Muscle layer of colon (tissue), 2 donors: Measurements from ENCODE around the gene NACC2.
"Not testable (repeated sequence)": the region's sequence is repeated elsewhere in the genome, so short reads cannot be mapped to it uniquely, and the experiment has no call there.

Source experiments
- H3K27ac ChIP-seq: one replicate; pipeline ENCODE4 v1.7.0; 2013; ENCODE audit warnings: low read depth, mild to moderate bottlenecking, low read length, moderate library complexity
- H3K27me3 ChIP-seq, 2 donors: one replicate each; pipeline ENCODE4 v1.7.0; 2013; ENCODE audit warnings: low read length in 2 of 2, mild to moderate bottlenecking in 2 of 2; ENCODE audit not compliant: insufficient read depth in 2 of 2, control insufficient read depth in 1 of 2
- H3K36me3 ChIP-seq: one replicate; pipeline ENCODE4 v1.7.0; 2013; ENCODE audit warnings: mild to moderate bottlenecking, low read length; ENCODE audit not compliant: insufficient read depth
- H3K4me1 ChIP-seq: one replicate; pipeline ENCODE4 v1.7.0; 2013; ENCODE audit warnings: mild to moderate bottlenecking, low read length; ENCODE audit not compliant: insufficient read depth
- H3K4me3 ChIP-seq, 2 donors: one replicate each; pipeline ENCODE4 v1.7.0; 2013; ENCODE audit warnings: low read length in 2 of 2, low read depth in 1 of 2, mild to moderate bottlenecking in 1 of 2, moderate library complexity in 1 of 2
- H3K9ac ChIP-seq: one replicate; pipeline ENCODE4 v1.7.0; 2013; ENCODE audit warnings: low read length
- H3K9me3 ChIP-seq: one replicate; pipeline ENCODE4 v1.7.0; 2013; ENCODE audit warnings: mild to moderate bottlenecking, low read length
- donor health status: abdominal sarcoma.
- donor health status: Adenocarcinoma of cecum.

Gene NACC2

GRCh38 chr9:136107953-136108647 lies 13.0 kb upstream of the NACC2 start:
- Histone ChIP-seq H3K27me3 (no peaks in the 10 kb centered on the region), H3K9me3 (no peaks in the 10 kb centered on the region), H3K4me3 (no peak overlapping the region), H3K27ac (peak overlapping the region; percentile 26), H3K9ac (no peak overlapping the region), H3K36me3 (peaks cover 3% of the 10 kb centered on the region), H3K4me1 (peaks cover 34% of the 10 kb centered on the region)

GRCh38 chr9:136107155-136107952 lies 12.3 kb upstream of the NACC2 start:
- Histone ChIP-seq H3K36me3 (no peaks in the 10 kb centered on the region), H3K9ac (no peak overlapping the region), H3K4me1 (peaks cover 34% of the 10 kb centered on the region), H3K4me3 (no peak overlapping the region), H3K9me3 (no peaks in the 10 kb centered on the region), H3K27ac (no peak overlapping the region), H3K27me3 (no peaks in the 10 kb centered on the region)

GRCh38 chr9:136105398-136106135 lies 10.5 kb upstream of the NACC2 start:
- H3K27ac ChIP-seq, result no peak overlapping the region
- peaks cover 32% of the 10 kb centered on the region for H3K4me1 ChIP-seq
- no peaks in the 10 kb centered on the region for H3K9me3 ChIP-seq
- no peak overlapping the region for H3K4me3 ChIP-seq
- H3K9ac ChIP-seq, result no peak overlapping the region
- H3K36me3 ChIP-seq, result no peaks in the 10 kb centered on the region
- no peaks in the 10 kb centered on the region for H3K27me3 ChIP-seq

GRCh38 chr9:136104916-136105315 lies 9.8 kb upstream of the NACC2 start:
- Histone ChIP-seq H3K4me1 (peaks cover 26% of the 10 kb centered on the region), H3K27ac (no peak overlapping the region)

GRCh38 chr9:136104488-136104800 lies 9.4 kb upstream of the NACC2 start:
- Histone ChIP-seq H3K27me3 (no peaks in the 10 kb centered on the region), H3K4me1 (peaks cover 23% of the 10 kb centered on the region), H3K4me3 (no peak overlapping the region), H3K9me3 (no peaks in the 10 kb centered on the region), H3K27ac (no peak overlapping the region), H3K36me3 (no peaks in the 10 kb centered on the region), H3K9ac (no peak overlapping the region)

More at GRCh38 chr9:136104916-136105315, 9.8 kb upstream of the NACC2 start:
- no peaks in the 10 kb centered on the region for H3K36me3 ChIP-seq
- no peaks in the 10 kb centered on the region for H3K27me3 ChIP-seq
- no peak overlapping the region for H3K4me3 ChIP-seq
- no peak overlapping the region for H3K9ac ChIP-seq
- no peaks in the 10 kb centered on the region for H3K9me3 ChIP-seq

GRCh38 chr9:136103651-136104487 lies 8.8 kb upstream of the NACC2 start:
- H3K9me3 ChIP-seq, result no peaks in the 10 kb centered on the region
- H3K27me3 ChIP-seq, result no peaks in the 10 kb centered on the region
- H3K4me1 ChIP-seq, result peaks cover 18% of the 10 kb centered on the region
- H3K27ac ChIP-seq, result no peak overlapping the region
- H3K4me3 ChIP-seq, result no peak overlapping the region
- H3K9ac ChIP-seq, result no peak overlapping the region
- no peaks in the 10 kb centered on the region for H3K36me3 ChIP-seq

GRCh38 chr9:136101615-136102074 lies 6.6 kb upstream of the NACC2 start:
- not testable (repeated sequence) for H3K27me3 ChIP-seq, H3K9me3 ChIP-seq, H3K27ac ChIP-seq, H3K36me3 ChIP-seq, H3K9ac ChIP-seq, H3K4me3 ChIP-seq
- H3K4me1 ChIP-seq, result peaks cover 20% of the 10 kb centered on the region

GRCh38 chr9:136100700-136101614 lies 5.9 kb upstream of the NACC2 start:
- H3K27me3 ChIP-seq, result no peaks in the 10 kb centered on the region
- no peak overlapping the region for H3K4me3 ChIP-seq
- H3K27ac ChIP-seq, result no peak overlapping the region
- no peak overlapping the region for H3K9ac ChIP-seq
- H3K4me1 ChIP-seq, result peaks cover 27% of the 10 kb centered on the region
- H3K9me3 ChIP-seq, result no peaks in the 10 kb centered on the region
- no peaks in the 10 kb centered on the region for H3K36me3 ChIP-seq

GRCh38 chr9:136099542-136099941 lies 4.5 kb upstream of the NACC2 start:
- Histone ChIP-seq H3K27ac (no peak overlapping the region), H3K27me3 (no peaks in the 10 kb centered on the region), H3K9me3 (no peaks in the 10 kb centered on the region), H3K36me3 (no peaks in the 10 kb centered on the region), H3K4me1 (peaks cover 15% of the 10 kb centered on the region), H3K4me3 (no peak overlapping the region), H3K9ac (no peak overlapping the region)

- peaks cover 16% of the 10 kb centered on the region for H3K4me1 ChIP-seq
- no peaks in the 10 kb centered on the region for H3K27me3 ChIP-seq
- no peak overlapping the region for H3K27ac ChIP-seq
- no peak overlapping the region for H3K4me3 ChIP-seq
- peak overlapping the region; percentile 27 for H3K9ac ChIP-seq
- H3K36me3 ChIP-seq, result no peaks in the 10 kb centered on the region
- no peaks in the 10 kb centered on the region for H3K9me3 ChIP-seq
These were observed 3.8 kb upstream of the NACC2 start for GRCh38 chr9:136098844-136099243.
